ENCODE data around the gene THSD4.
"Not testable (repeated sequence)": the region's sequence is repeated elsewhere in the genome, so short reads cannot be mapped to it uniquely, and the experiment has no call there.

THSD4 gene

DNA sequence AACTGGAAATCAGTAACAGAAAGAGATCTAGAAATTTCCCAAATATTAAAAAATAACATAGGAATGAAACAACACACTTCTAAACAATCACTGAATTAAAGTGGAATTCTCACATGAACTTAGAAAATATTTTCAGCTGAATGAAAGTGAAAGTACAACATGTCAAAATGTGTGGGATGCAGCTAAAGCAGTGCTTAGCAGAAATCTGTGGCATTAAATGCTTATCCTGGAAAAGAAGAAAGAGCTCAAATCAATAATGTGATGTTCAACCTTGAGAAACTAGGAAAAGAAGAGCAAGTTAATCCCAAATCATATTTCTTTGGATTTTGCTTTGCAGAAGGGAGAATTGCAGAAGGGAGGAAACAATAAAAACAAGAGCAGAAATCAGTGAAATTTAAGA is 596.9 kb downstream of the THSD4 start:
- no peak for DNase-seq (ENCODE audit: low read depth in 2 of 2)

DNA sequence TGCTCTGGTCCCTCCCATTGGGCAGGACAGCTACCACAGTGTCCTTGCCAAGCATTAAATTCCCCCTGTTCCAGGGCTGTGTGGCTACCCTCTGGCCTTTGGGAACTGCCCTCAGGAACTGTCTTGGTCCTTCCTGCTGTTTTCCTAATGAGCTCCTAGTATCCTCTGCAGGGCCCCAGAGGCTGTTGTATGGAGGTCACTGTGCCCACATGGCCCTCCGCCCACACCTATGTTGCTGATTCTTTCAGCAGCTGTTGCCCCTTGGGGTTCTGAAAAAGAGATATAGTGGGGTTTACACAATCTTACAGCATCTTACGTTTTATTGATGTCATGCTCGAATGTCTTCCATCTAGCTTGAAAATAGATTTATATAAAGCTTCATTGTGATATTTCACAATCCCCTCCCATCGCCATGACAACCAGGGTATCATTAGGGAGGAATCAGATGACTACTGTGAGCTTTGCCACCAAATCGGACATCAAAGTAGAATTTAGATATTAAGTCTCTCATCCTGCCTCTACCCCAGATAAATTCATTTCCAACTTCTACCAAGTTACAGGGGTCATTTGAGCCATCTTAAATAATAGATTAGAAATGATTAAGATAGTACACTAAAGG is 598.0 kb downstream of the THSD4 start:
- DNase-seq (ENCODE audit: low read depth in 2 of 2), result no peak

DNA sequence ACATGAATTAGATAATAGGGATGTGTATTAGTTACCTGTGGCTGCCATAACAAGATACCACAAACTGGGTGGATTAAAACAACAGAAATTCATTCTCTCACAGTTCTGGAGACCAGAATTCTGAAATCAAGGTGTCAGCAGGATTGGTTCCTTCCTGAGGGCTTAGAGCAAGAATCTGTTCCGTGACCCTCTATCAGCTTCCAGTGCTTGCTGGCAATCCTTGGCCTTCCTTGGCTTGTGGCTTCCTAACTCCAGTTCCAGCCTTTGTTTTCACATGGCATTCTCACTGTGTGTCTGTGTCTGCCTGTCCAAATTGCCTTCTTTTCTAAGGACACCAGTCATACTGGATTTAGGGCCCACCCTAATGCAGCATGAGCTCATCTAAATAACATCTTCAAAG is 600.6 kb downstream of the THSD4 start:
- no peak for DNase-seq (ENCODE audit: low read depth in 2 of 2)

DNA sequence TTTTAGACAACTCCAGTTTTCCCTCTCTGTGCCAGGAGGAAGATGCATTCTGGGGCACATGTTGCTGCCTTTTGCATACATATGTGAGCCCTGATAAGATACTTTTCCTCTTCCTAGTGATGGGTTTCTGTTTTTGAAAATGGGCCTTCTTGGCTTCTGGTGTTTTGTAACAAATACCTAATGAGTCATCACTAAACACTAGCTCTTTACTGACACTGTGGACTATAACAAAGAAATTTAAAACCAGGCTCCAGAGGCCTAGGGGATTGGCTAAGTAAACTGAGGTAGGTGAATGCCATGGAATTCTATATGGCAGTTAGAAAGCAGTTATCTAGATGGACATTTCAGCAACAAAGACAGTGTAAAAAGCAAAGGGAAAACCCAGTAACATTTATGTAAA is 601.7 kb downstream of the THSD4 start:
- DNase-seq (ENCODE audit: low read depth in 2 of 2), result no peak

DNA sequence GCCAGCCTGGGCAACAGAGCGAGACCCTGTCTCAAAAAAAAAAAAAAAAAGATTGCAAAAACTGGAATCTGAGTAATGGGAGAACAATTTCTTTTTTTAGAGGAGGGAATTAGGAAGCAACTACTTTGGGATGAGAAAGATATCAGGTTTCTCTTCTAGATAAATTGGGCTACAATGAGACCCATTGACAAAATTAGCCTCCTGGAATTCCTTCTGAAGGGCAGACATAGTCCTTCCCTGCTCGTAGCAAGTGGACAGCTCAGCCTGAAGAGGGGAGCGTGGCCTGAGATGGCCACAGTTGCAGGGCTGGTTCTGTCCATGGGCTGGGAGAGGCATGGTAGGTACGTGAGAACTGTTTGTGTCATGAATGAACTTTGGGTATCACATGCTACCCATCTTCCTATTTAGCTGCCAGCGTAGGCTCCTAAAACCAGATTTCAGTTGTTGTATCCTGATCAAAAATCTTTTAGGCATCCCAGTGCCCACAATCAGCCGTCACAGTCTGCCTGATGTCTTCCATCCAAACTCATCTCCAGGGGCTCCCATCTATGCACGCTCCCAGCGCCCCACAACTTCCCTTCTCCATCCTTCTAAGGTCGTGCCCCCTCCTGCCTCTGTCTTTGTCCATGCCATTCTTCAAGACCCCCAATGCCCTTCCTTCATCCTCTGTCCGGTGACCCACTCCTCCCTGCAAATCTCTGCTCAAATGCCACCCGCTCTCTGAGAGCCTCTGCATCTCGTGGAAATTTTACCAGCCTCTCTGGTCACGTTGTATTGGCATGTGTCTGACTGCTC is 603.0 kb downstream of the THSD4 start:
- no peak for DNase-seq (ENCODE audit: low read depth in 2 of 2)

DNA sequence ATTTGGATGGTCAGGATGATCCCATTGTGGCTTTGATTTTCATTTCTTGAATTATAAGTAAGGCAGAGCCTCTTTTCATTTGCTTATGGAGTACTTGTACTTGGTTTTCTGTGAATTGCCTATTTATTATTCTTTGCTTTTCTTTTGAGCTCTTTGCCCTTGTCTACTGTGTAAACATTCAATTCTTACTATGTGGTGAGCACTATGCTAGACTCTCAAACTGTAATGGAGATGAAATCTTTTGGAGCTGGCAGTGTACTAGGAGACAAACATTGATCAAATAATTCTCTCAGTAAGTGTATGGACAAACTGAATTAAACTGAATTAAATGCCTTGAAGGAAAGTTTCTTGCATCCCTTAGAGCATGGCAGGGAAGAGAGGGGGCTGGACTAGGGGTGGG is 608.1 kb downstream of the THSD4 start:
- DNase-seq (ENCODE audit: low read depth in 2 of 2), result no peak

DNA sequence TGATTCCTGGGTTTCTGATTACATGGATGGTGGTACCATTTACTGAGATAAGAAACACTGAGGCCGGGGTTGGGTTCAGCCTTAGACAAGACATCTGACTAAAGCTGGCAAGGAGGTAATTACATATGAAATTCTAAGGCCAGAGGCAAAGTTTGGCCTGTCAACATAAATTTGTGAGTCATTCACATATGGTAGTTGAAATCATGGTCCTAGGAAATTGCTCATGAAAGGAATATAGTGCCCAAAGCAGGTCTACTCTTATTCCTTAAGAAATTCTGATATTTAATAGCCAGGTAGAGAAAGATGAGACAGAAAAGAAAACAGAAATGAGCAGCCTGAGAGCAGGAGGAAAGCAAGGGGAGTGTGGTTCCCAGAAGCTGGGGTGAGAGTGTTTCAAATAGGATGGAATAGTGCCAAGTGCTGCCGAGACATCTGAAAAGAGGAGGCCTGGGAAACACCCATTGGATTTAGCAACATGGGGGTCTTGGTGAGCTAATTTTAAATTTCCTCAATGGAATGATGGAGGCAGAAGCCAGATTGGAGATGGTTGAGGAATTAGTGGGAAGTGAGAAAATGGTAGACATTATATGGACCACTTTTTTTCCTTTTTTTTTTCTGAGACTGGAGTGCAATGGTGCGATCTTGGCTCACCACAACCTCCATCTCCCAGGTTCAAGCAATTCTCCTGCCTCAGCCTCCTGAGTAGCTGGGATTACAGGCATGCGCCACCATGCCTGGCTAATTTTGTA is 610.1 kb downstream of the THSD4 start:
- DNase-seq (ENCODE audit: low read depth in 2 of 2), result not testable (repeated sequence)

DNA sequence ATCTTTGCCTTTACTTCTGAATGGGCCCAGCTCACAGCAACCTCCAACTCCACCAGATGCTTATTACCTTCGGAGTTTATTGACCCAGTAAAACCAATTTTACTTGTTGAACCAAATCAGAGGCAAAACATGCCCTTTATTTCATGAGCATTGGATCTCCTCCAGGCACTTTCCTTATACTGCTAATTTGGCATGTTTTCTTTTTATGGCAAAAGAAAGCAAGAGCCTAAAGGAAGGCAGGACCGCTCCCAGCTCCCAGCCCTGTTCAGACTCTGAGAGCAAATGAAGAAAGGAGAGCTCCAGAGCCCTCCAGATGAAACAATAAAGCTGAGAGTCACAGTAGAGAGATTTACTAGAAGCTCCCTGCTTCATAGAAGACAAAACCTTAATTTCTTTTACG is 613.6 kb downstream of the THSD4 start:
- DNase-seq (ENCODE audit: low read depth in 2 of 2), result no peak

DNA sequence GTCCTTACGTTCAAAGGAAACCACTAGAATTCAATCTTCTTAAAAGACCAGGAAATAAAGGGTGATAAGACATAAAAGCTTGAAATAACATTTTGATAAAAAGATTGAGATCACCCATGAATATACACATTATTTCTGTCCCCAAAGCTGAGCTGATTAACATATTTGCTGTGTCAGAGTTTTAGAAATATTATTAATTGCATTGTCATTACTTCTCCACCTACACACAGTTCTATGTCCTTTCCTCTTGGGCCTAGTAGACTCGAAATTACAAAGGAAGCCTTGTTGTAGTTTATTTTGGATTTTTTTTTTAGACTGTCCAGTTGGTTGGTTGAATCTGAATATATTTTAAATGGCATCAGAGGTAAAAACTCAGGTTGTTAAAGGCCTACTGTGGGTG is 614.0 kb downstream of the THSD4 start:
- no peak for DNase-seq (ENCODE audit: low read depth in 2 of 2)

DNA sequence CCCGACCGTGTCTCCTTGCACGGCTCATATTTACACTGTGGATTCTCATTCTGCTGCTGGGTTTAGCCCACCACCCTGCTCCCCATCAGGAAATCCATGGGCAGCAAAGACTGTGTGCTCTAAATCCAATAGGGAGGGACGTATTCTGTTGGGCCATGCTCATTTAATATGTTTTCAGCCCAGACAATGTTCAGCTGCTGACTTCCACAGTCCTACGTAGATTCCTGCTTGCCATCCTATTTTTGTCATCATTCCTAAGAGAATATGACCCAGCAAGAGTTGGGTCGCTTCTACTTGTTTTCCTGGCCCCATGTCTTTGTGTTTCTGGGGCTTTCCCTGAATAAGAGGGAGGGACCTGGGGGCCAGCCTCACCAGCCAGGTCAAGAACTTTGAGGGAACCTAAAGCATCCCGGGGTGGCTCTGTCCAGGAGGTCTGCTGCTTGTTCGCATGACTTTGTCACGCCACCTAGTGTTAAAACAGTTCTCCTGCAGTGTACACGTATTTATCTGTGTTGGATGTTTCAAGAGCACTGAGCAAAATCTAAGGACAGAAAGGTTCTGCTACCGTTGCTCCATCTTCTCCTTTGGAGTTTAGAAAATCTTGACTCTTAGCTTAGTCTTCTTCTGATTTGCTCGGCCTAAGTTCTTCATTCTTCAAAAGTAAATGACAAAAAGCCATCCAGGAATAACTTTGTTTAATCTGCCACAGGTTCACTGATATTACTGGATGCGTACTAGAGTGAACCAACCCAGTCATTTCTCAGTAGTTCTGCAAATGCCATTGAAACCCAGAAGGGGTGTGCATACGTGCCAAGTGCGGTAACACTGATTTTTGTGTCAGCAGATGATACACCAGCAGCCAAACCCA is 615.2 kb downstream of the THSD4 start:
- no peak for DNase-seq (ENCODE audit: low read depth in 2 of 2)

DNA sequence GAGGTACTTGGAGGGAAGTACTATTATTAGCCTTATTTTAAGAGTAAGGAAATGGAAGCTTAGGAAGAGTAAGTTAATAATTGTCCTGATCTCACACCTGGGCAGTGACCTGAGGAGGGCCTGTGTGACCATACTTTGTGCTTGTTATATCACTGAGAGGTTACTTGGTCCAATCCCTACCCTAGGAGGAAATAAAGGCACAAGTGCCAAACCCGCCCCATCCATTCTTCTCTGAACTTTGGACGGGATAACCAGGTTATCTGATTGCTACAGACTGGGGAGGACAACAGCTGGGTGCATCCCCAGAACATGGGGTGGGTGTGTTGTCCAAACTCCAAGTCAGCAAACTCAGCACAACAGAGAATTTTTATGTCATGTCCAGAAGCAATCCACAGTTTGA is 617.4 kb downstream of the THSD4 start:
- DNase-seq (ENCODE audit: low read depth in 2 of 2), result no peak

DNA sequence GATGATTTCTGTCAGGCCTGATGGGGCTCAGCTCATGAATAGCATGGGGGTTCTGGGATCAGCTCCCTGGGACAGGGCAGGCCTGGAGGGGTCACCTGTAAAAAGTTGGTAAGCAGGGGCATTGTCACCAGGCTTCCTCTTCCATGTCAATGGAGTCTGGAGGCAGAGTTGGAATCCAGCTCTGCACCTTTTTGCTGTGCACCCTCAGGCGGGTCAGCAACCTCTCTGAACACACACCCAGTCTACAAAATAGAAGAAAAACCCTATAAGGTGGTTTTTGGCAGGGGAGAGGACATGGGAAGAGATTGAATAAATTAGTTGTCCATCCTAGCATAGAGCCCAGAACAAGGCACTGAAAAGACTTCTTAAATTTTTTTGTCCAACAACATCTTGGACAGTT is 617.9 kb downstream of the THSD4 start:
- DNase-seq (ENCODE audit: low read depth in 2 of 2), result no peak

DNA sequence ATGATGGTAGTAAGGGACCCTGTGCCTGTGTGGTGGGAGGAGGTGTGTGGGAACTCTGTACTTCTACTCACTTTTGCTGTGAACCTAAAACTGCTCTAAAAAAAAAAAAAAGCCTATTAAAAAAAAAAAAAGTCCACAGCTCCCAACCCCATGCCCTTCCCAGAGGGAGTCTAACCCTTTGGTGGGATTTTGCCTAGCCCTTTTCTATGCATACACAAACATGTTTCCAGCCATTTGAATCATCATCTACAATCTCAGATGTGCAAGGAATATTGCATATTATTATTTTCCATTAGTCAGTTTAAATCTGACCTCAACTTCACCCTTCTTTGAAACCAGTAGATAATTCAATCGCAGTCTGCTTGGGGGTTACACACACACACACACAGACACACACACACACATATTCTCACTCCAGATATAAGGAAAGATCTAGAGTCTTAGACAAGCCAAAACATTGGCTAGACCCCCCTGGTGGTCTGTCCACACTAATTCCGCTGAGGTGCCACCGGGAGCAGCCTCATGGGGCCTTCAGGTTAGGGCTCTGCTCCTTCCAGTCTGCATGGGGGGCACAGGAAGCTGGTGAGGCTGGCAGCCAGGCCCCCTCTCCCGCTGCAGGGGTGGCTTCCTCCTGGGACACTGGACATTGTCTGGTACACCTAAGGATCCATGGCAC is 619.6 kb downstream of the THSD4 start:
- DNase-seq (ENCODE audit: low read depth in 2 of 2), result no peak

DNA sequence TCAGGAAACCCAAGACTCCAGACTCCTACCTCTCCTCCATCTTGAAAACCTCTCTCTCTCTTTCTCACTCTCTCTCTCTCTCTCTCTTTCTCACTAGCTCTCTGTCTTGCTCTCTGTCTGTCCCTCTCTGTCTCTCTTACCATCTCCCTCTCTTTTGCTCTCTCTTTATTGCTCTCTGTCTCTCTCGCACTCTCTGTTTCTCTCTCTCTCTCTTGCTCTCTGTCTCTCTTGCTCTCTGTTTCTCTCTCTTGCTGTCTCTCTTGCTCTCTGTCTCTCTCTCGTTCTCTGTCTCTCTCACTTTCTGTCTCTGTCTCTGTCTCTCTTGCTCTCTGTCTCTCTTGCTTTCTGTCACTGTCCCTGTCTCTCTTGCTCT is 620.1 kb downstream of the THSD4 start:
- DNase-seq (ENCODE audit: low read depth in 2 of 2), result no peak

DNA sequence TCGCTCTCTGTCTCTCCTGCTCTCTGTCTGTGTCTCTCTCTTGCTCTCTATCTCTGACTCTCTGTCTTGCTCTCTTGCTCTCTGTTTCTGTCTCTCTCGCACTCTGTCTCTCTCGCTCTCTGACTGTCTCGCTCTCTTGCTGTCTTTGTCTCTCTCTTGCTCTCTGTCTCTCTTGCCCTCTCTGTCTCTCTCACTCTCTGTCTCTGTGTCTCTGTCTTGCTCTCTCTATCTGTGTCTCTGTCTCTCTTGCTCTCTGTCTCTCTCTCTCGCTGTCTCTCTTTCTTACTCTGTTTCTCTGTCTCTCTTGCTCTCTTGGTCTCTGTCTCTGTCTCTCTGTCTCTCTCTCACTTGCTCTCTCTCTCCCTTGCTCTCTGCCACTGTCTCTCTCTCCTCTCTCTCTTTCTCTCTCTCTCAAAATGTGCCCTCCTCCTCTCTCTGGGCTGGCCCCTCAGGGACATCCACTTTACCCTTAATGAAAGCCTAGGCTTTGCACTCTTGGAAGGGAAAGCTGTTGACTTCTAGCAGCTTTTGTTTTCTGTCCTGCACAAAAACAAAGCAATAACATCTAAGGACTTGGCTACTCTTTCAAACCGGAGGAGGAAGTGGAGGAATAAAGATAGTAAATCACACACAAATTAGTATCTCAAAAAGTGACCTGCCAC is 621.1 kb downstream of the THSD4 start:
- DNase-seq (ENCODE audit: low read depth in 2 of 2), result no peak

DNA sequence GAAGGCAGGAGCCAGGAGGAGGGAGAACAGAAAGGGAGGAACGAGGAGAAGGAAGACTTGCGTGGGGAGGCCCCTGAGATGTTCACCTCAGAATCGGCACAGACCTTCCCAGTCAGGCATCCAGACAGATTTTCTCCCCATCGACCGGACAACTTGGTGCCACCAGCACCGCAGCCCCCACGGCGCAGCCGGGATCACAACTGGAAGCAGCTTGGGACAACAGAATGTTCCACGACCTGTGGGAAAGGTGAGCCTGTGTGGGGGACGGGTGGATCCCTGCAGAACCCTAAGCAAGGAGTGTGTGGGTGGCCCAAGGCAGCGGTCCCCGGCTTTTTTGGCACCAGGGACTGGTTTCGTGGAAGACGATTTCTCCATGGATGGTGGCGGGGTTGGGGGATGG is 622.5 kb downstream of the THSD4 start:
- DNase-seq (ENCODE audit: low read depth in 2 of 2), result no peak

DNA sequence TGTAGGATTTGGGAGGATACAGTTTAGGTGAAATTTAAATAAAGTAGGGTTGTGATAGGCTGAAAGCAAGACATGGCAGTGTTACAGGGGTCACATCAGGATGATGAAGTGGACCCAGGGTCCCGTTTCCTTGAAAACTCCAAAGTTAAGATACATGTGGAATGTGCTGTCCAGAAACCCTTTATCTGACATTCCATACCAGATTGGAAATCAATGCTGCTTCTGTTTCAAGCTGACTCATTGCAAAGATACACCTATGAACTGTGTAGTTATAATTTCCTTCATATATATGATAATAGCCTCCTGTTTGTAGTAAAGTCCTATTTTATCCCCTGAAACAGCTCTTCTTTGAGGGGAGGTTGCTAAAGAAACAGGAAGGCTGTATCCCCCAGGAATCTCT is 624.1 kb downstream of the THSD4 start:
- no peak for DNase-seq (ENCODE audit: low read depth in 2 of 2)

DNA sequence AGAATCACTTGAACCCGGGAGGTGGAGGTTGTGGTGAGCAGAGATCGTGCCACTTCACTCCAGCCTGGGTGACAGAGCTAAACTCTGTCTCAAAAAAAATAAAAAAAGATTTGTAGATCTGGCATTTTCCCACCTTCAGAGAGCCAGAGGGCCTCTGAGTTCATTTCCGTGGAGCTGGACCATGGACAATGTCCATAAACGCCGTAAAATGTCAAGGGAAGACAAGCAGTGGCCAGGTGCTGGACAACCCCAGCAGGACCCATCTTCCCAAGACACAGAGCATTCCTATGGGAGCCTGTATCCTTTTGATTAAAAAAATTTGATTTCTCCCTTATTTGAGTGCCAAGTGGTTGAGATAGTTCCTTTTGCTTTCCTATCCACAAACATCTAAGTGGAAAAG is 627.7 kb downstream of the THSD4 start:
- DNase-seq (ENCODE audit: low read depth in 2 of 2), result no peak

DNA sequence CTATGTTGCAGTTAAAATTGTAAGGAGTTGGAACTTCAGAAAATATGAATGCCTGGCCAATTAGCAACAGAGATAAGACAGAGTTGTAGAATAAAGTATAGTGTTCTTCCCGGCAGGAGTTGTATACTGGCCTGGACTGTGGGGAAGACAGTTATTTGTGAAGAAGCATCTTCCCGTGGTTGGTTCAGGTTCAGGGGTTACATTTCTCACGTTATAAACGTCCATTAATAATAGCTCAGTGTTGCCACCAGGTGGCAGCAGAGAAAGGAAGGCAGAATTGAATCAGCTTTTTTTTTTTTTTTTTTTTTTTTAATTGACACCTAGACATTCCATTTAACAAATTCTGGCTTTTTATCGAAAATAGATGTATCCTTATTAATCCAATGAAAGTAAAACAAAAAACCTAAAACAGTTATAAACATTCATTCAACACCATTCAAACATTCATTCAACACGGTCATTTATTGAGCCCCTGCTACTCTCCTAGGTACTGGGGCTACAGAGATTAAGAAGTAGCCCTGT is 628.7 kb downstream of the THSD4 start:
- peak; percentile 27 to 39 for DNase-seq (ENCODE audit: low read depth in 2 of 2)

DNA sequence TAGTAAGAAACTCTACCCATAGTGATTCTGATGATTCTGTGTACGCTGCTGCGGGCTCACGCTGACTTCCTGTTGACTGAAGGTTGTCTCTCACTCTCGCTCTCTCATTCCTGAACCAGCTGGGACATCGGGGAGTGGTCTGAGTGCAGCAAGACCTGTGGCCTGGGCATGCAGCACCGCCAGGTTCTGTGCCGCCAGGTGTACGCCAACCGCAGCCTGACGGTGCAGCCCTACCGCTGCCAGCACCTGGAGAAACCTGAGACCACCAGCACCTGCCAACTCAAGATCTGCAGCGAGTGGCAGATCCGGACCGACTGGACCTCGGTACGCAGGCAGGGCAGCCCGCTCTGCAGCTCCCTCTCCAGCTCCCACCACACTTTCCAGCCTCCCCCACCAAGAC is 631.4 kb downstream of the THSD4 start:
- no peak for DNase-seq (ENCODE audit: low read depth in 2 of 2)
